Measurements from ENCODE around the gene DPH5.

The DPH5 gene

GRCh38 chr1:101064697-101065096 is 39.1 kb upstream of the DPH5 start:
- TF ChIP-seq ZFX (IDR thresholded peaks at IDR 0.05; ENCODE audit: borderline replicate concordance) (no peak), CTCF (IDR thresholded peaks at IDR 0.05) (no peak)
- no peak overlapping the region for H3K27ac ChIP-seq

GRCh38 chr1:101060992-101061391 is 35.4 kb upstream of the DPH5 start:
- no peak for TF ChIP-seq ZFX (IDR thresholded peaks at IDR 0.05; ENCODE audit: borderline replicate concordance)
- TF ChIP-seq CTCF (IDR thresholded peaks at IDR 0.05) = no peak
- no peak overlapping the region for H3K27ac ChIP-seq

GRCh38 chr1:101059945-101060542 is 34.5 kb upstream of the DPH5 start:
- no peak overlapping the region for H3K27ac ChIP-seq
- TF ChIP-seq CTCF (IDR thresholded peaks at IDR 0.05) (no peak), ZFX (IDR thresholded peaks at IDR 0.05; ENCODE audit: borderline replicate concordance) (no peak)

DNA sequence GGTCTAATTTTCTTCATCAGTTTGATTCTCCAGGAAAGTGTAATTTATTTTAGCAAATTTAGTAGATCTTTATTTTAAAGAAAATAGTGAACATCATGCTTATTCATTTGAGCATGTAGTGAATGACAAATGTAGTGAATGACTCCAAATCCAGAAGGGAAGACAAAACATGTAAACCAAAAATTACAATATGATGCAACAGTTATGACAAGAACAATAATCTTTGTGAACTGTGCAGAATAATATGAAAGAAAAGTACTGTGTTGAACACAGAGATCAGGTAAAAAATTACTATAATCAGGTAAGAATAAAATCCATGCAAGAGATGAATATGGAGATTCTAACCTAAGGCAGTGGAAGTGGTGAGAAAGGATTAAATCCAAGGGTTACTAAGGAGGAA is 30.0 kb upstream of the DPH5 start:
- TF ChIP-seq CTCF (IDR thresholded peaks at IDR 0.05) (no peak), ZFX (IDR thresholded peaks at IDR 0.05; ENCODE audit: borderline replicate concordance) (no peak)
- no peak overlapping the region for H3K27ac ChIP-seq

GRCh38 chr1:101051688-101052638 is 26.4 kb upstream of the DPH5 start:
- H3K27ac ChIP-seq = no peak overlapping the region

DNA sequence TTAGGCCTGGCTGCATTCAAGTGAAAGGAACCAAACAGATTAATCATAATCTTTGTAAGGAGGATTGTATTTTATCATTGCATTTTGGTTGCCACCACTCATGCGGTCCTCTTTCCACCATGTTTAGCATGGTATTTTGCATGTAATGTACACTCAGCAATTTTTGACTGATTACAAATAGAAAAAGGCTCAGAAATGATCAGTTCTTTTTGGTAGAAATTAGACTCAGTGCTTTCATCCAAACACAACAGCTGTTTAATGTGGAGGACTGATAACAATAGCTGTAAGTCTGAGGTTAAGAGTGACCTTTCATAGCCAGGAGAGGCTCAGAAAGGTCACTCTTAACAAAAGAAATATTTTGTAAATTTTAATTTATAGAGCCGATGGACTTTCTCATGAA is 25.3 kb upstream of the DPH5 start:
- no peak overlapping the region for H3K27ac ChIP-seq
- TF ChIP-seq ZFX (IDR thresholded peaks at IDR 0.05; ENCODE audit: borderline replicate concordance) (no peak), CTCF (IDR thresholded peaks at IDR 0.05) (no peak)

More at GRCh38 chr1:101051688-101052638, 26.4 kb upstream of the DPH5 start:
- TF ChIP-seq ZFX (IDR thresholded peaks at IDR 0.05; ENCODE audit: borderline replicate concordance) (no peak), CTCF (IDR thresholded peaks at IDR 0.05) (no peak)

GRCh38 chr1:101044749-101045148 is 19.2 kb upstream of the DPH5 start:
- H3K27ac ChIP-seq = no peak overlapping the region

More at GRCh38 chr1:101044749-101045148, 19.2 kb upstream of the DPH5 start:
- TF ChIP-seq ZFX (IDR thresholded peaks at IDR 0.05; ENCODE audit: borderline replicate concordance) (no peak), CTCF (IDR thresholded peaks at IDR 0.05) (no peak)
